ENCODE results near the gene PRPF18. TPM values are rescaled to one million over a fixed set of nuclear protein-coding genes. Genes with fewer than 3 reads are reported as not detected.

Gene PRPF18
- total RNA-seq, 1 experiment from 2014 or later: 21.9 TPM

- Histone ChIP-seq H3K9me3 (ENCODE audit: low read depth, low read length, poor library complexity, severe bottlenecking) (peaks cover 15% of the 10 kb centered on the region), H3K4me3 (ENCODE audit: low read depth, low read length, poor library complexity, severe bottlenecking) (no peak overlapping the region), H3K27me3 (replicated peaks; ENCODE audit: insufficient read depth, low read depth, low read length, poor library complexity) (no peaks in the 10 kb centered on the region), H3K27ac (ENCODE audit: low read depth, low read length, poor library complexity, severe bottlenecking) (no peak overlapping the region), H3K4me1 (ENCODE audit: insufficient read depth, low read length, poor library complexity, severe bottlenecking) (no peaks in the 10 kb centered on the region), H3K36me3 (ENCODE audit: insufficient read depth, low read length, poor library complexity, severe bottlenecking) (no peaks in the 10 kb centered on the region)
- no peak for DNase-seq (ENCODE audit: low spot score)
- CTCF ChIA-PET: no interaction called here
- BruUV-seq (replicated peaks): no TSS peak
- POLR2A ChIA-PET (ENCODE audit: low non-redundant PET): no interaction called here
- intact Hi-C loops (cut with micrococcal nuclease; ENCODE audit: unreplicated experiment): no loop called here
- TF ChIP-seq CTCF (conservative IDR thresholded peaks at IDR 0.05; ENCODE audit: low read depth, low read length) (no peak), EZH2 (IDR thresholded peaks at IDR 0.05; ENCODE audit: borderline replicate concordance, low read depth, low read length, poor library complexity, severe bottlenecking) (no peak)
These were observed 36.0 kb upstream of the PRPF18 start for GRCh38 chr10:13550802-13551201.

GRCh38 chr10:13555884-13556510 is 30.8 kb upstream of the PRPF18 start:
- H3K4me1 ChIP-seq (ENCODE audit: insufficient read depth, low read length, poor library complexity, severe bottlenecking): peaks cover 14% of the 10 kb centered on the region
- BruUV-seq (replicated peaks): no TSS peak
- peak overlapping the region; percentile 4 for H3K27ac ChIP-seq (ENCODE audit: low read depth, low read length, poor library complexity, severe bottlenecking)
- no peaks in the 10 kb centered on the region for H3K36me3 ChIP-seq (ENCODE audit: insufficient read depth, low read length, poor library complexity, severe bottlenecking)
- POLR2A ChIA-PET (ENCODE audit: low non-redundant PET): no interaction called here
- CTCF ChIA-PET: no interaction called here
- peaks cover 2% of the 10 kb centered on the region for H3K9me3 ChIP-seq (ENCODE audit: low read depth, low read length, poor library complexity, severe bottlenecking)
- no peak overlapping the region for H3K4me3 ChIP-seq (ENCODE audit: low read depth, low read length, poor library complexity, severe bottlenecking)
- intact Hi-C loops (cut with micrococcal nuclease; ENCODE audit: unreplicated experiment): no loop called here
- no peak for DNase-seq (ENCODE audit: low spot score)
- H3K27me3 ChIP-seq (replicated peaks; ENCODE audit: insufficient read depth, low read depth, low read length, poor library complexity): no peaks in the 10 kb centered on the region
- TF ChIP-seq CTCF (conservative IDR thresholded peaks at IDR 0.05; ENCODE audit: low read depth, low read length) (no peak), EZH2 (IDR thresholded peaks at IDR 0.05; ENCODE audit: borderline replicate concordance, low read depth, low read length, poor library complexity, severe bottlenecking) (no peak)

- Histone ChIP-seq H3K4me1 (ENCODE audit: insufficient read depth, low read length, poor library complexity, severe bottlenecking) (peaks cover 14% of the 10 kb centered on the region), H3K4me3 (ENCODE audit: low read depth, low read length, poor library complexity, severe bottlenecking) (no peak overlapping the region), H3K36me3 (ENCODE audit: insufficient read depth, low read length, poor library complexity, severe bottlenecking) (no peaks in the 10 kb centered on the region), H3K9me3 (ENCODE audit: low read depth, low read length, poor library complexity, severe bottlenecking) (no peaks in the 10 kb centered on the region), H3K27me3 (replicated peaks; ENCODE audit: insufficient read depth, low read depth, low read length, poor library complexity) (no peaks in the 10 kb centered on the region), H3K27ac (ENCODE audit: low read depth, low read length, poor library complexity, severe bottlenecking) (no peak overlapping the region)
- intact Hi-C loops (cut with micrococcal nuclease; ENCODE audit: unreplicated experiment): no loop called here
- DNase-seq (ENCODE audit: low spot score): no peak
- CTCF ChIA-PET: interaction anchor here (0.6 to 0.7 kb wide), 2 partner anchors 75 to 1167 kb away, joined by 3 to 4 read pairs; no protein-coding TSS in a partner anchor
- no TSS peak for BruUV-seq (replicated peaks)
- POLR2A ChIA-PET (ENCODE audit: low non-redundant PET): no interaction called here
- TF ChIP-seq EZH2 (IDR thresholded peaks at IDR 0.05; ENCODE audit: borderline replicate concordance, low read depth, low read length, poor library complexity, severe bottlenecking) (no peak), CTCF (conservative IDR thresholded peaks at IDR 0.05; ENCODE audit: low read depth, low read length) (no peak)
These were observed 27.6 kb upstream of the PRPF18 start for GRCh38 chr10:13559124-13559700.
